Measurements from ENCODE around the gene AGAP1.

DNA sequence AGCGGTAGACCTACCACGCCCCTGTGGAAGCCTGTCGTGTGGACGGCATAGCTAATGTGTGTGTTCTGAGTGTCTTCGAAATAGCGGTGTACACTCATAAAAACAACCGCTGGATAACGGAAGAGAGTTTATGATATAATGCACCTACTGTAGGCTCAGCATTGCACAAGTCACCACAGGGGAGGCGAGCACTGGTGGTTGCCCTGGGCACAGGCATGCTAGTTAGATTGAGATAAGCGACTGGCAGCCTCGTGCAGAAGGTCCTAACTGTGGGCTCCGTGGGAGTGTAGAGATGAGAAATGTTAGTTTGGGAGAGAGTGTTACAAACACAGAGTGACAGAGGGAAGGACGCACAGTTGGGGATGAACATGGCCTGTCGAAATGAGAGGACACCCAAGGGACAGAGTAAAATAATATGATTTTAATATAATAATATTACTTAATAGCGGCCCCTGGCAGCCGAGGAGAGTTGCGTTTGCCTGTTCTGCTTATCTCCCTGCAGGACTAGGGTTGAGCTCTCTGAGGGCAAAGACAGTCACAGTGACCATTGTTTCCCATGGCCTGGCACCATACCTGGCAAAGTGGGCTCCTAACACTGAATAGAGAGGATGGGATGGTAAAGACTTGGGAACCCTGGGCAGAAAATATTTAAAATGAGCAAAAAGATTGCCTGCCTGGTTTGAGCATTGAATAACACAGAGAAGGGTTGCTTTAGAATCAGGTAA is 470.2 kb downstream of the AGAP1 start:
- TF ChIP-seq CTCF (IDR thresholded peaks at IDR 0.05) (no peak), EZH2 (IDR thresholded peaks at IDR 0.05) (no peak)

Data from neural progenitor cell (in vitro differentiated cells).